Esophagus squamous epithelium (tissue), 4 donors: ENCODE data around the gene ALDH5A1.

ENCODE experiments used
- CTCF ChIP-seq, 6 experiments: fragments of 450-650 bp in 4 of 6; fragments of 200-600 bp in 2 of 6; sonication (generic) in 2 of 6; IDR thresholded peaks; one replicate each; pipeline ENCODE4 v1.5.1; 2016 to 2019; ENCODE audit warnings: antibody characterized with exemption in 6 of 6, mild to moderate bottlenecking in 4 of 6, moderate library complexity in 4 of 6
- POLR2A ChIP-seq, 4 donors: fragments of 450-650 bp; IDR thresholded peaks; one replicate each; pipeline ENCODE4 v1.6.1; 2017; ENCODE audit warnings: antibody characterized with exemption in 4 of 4, mild to moderate bottlenecking in 4 of 4, moderate library complexity in 3 of 4

GRCh38 chr6:24558516-24558915, 63.7 kb downstream of the ALDH5A1 start:
- TF ChIP-seq CTCF (IDR thresholded peaks at IDR 0.05): no peak
- no peak for TF ChIP-seq POLR2A (IDR thresholded peaks at IDR 0.05)
